ENCODE results near the gene PPP1R12C.

PPP1R12C gene

GRCh38 chr19:55118401-55118991 is 1.1 kb upstream of the PPP1R12C start:
- TF ChIP-seq CTCF (IDR thresholded peaks at IDR 0.05; ENCODE audit: low read depth, low read length): no peak
- TF ChIP-seq MYC (IDR thresholded peaks at IDR 0.05; ENCODE audit: low read depth, low read length): 0 out of 2 replicates have a peak, but pooled peaks have one; percentile 25
- TF ChIP-seq POLR2A (IDR thresholded peaks at IDR 0.05; ENCODE audit: extremely low read depth, insufficient read length): peak; percentile 27
- peak; percentile 1; the same call in 1 of the 2 replicates for TF ChIP-seq MAX (IDR thresholded peaks at IDR 0.05; ENCODE audit: low read depth, low read length)
- H3K4me3 ChIP-seq (ENCODE audit: low read depth, low read length): peak overlapping the region; percentile 73
- peak; percentile 91 for DNase-seq (ENCODE audit: low read depth)

- peak overlapping the region; percentile 73 for H3K4me3 ChIP-seq (ENCODE audit: low read depth, low read length)
- TF ChIP-seq CTCF (IDR thresholded peaks at IDR 0.05; ENCODE audit: low read depth, low read length) (no peak), POLR2A (IDR thresholded peaks at IDR 0.05; ENCODE audit: extremely low read depth, insufficient read length) (no peak), MYC (IDR thresholded peaks at IDR 0.05; ENCODE audit: low read depth, low read length) (no peak), MAX (IDR thresholded peaks at IDR 0.05; ENCODE audit: low read depth, low read length) (no peak)
- peak; percentile 97 for DNase-seq (ENCODE audit: low read depth)
Observed at GRCh38 chr19:55117663-55118391, 390 bp upstream of the PPP1R12C start.

GRCh38 chr19:55116232-55116858 is 1.1 kb downstream of the PPP1R12C start:
- TF ChIP-seq MAX (IDR thresholded peaks at IDR 0.05; ENCODE audit: low read depth, low read length): peak; percentile 52; the same call in 1 of the 2 replicates
- TF ChIP-seq CTCF (IDR thresholded peaks at IDR 0.05; ENCODE audit: low read depth, low read length): no peak
- H3K4me3 ChIP-seq (ENCODE audit: low read depth, low read length): peak overlapping the region; percentile 82
- peak; percentile 52 for DNase-seq (ENCODE audit: low read depth)

GRCh38 chr19:55115446-55116065 is 1.9 kb downstream of the PPP1R12C start:
- TF ChIP-seq MYC (IDR thresholded peaks at IDR 0.05; ENCODE audit: low read depth, low read length): no peak
- no peak for DNase-seq (ENCODE audit: low read depth)

GRCh38 chr19:55114566-55115145 is 2.8 kb downstream of the PPP1R12C start:
- H3K4me3 ChIP-seq (ENCODE audit: low read depth, low read length): no peak overlapping the region
- no peak for DNase-seq (ENCODE audit: low read depth)
- TF ChIP-seq MYC (IDR thresholded peaks at IDR 0.05; ENCODE audit: low read depth, low read length): no peak
- TF ChIP-seq MAX (IDR thresholded peaks at IDR 0.05; ENCODE audit: low read depth, low read length): no peak
- TF ChIP-seq POLR2A (IDR thresholded peaks at IDR 0.05; ENCODE audit: extremely low read depth, insufficient read length): no peak
- TF ChIP-seq CTCF (IDR thresholded peaks at IDR 0.05; ENCODE audit: low read depth, low read length): no peak

More at GRCh38 chr19:55115446-55116065, 1.9 kb downstream of the PPP1R12C start:
- H3K4me3 ChIP-seq (ENCODE audit: low read depth, low read length): peak overlapping the region; percentile 82

Measured in NB4 (cell line).